Keratinocyte (primary cell): ENCODE results near the gene CCDC9B.
A peak's percentile ranks its signal among the peaks of the same experiment; 100 is the strongest.

ENCODE experiments used
- EZH2 ChIP-seq: IDR thresholded peaks from one replicate; pipeline ENCODE4 v1.6.1; 2012; ENCODE audit warnings: inconsistent platforms, mild to moderate bottlenecking, low read length, moderate library complexity
- TF ChIP-seq, protein P1 (sequence below), 3 experiments: IDR thresholded peaks in 1 of 3; conservative IDR thresholded peaks in 1 of 3; optimal IDR thresholded peaks in 1 of 3; 2 replicates in 2 of 3; 3 replicates in 1 of 3; pipeline versions ENCODE3 to v1.5.1; 2011; ENCODE audit warnings: low read length in 3 of 3, mild to moderate bottlenecking in 3 of 3, moderate library complexity in 2 of 3, control low read depth in 1 of 3, inconsistent platforms in 1 of 3; ENCODE audit not compliant: insufficient read depth in 2 of 3; ENCODE audit errors: extremely low read depth in 1 of 3

DNA sequence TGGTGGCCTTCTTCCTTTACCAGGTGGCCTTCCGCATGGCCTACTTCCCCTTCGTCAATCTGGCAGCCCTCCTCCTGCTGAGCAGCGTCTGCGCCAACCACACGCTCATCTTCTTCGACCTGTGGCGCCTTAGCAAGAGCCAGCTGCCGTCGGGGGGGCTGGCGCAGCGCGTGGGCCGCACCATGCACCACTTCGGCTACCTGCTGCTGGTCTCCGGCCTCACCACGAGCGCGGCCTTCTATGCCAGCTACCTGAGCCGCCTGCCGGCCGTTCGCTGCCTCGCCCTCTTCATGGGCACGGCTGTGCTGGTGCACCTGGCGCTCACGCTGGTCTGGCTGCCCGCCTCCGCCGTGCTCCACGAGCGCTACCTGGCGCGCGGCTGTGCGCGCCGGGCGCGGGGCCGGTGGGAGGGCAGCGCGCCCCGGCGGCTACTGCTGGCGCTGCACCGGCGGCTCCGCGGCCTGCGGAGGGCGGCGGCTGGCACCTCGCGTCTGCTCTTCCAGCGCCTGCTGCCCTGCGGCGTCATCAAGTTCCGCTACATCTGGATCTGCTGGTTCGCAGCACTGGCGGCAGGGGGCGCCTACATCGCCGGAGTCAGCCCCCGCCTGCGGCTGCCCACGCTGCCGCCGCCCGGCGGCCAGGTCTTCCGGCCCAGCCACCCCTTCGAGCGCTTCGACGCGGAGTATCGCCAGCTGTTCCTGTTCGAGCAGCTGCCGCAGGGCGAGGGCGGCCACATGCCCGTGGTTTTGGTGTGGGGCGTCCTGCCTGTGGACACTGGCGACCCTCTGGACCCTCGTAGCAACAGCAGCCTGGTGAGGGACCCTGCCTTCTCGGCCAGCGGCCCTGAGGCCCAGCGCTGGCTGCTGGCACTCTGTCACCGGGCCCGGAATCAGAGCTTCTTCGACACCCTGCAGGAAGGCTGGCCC lies 27.2 kb upstream of the CCDC9B start:
- TF ChIP-seq, protein P1, sequence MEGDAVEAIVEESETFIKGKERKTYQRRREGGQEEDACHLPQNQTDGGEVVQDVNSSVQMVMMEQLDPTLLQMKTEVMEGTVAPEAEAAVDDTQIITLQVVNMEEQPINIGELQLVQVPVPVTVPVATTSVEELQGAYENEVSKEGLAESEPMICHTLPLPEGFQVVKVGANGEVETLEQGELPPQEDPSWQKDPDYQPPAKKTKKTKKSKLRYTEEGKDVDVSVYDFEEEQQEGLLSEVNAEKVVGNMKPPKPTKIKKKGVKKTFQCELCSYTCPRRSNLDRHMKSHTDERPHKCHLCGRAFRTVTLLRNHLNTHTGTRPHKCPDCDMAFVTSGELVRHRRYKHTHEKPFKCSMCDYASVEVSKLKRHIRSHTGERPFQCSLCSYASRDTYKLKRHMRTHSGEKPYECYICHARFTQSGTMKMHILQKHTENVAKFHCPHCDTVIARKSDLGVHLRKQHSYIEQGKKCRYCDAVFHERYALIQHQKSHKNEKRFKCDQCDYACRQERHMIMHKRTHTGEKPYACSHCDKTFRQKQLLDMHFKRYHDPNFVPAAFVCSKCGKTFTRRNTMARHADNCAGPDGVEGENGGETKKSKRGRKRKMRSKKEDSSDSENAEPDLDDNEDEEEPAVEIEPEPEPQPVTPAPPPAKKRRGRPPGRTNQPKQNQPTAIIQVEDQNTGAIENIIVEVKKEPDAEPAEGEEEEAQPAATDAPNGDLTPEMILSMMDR (optimal IDR thresholded peaks at IDR 0.05 in 1 of 3, IDR thresholded peaks at IDR 0.05 in 1 of 3, conservative IDR thresholded peaks at IDR 0.05 in 1 of 3; ENCODE audit: extremely low read depth in 1 of 3, insufficient read depth in 2 of 3, low read length in 3 of 3): peak; percentile 68 to 75 (median 71)
- no peak for TF ChIP-seq EZH2
